Activated T-helper 1 cell treated with anti-CD3 and anti-CD28 coated beads, Interleukin-2, amount 50 U/mL, for 16 hours (primary cell): ENCODE measurements around the gene SHISAL1.
"Not testable (repeated sequence)": the region's sequence is repeated elsewhere in the genome, so short reads cannot be mapped to it uniquely, and the experiment has no call there.

Experiments used
- DNase-seq, 2 donors: peaks; one replicate each; pipeline ENCODE4 v3.0.0-alpha.2; 2020; ENCODE audit warnings: low read depth in 1 of 2, low spot score in 1 of 2

SHISAL1 gene

GRCh38 chr22:44304354-44304753 lies 8.4 kb downstream of the SHISAL1 start:
- DNase-seq, result no peak

- DNase-seq, result not testable (repeated sequence)
Measured at GRCh38 chr22:44302363-44302762, 10.4 kb downstream of the SHISAL1 start.

GRCh38 chr22:44301039-44301438 lies 11.7 kb downstream of the SHISAL1 start:
- DNase-seq, result no peak

- no peak for DNase-seq
Measured at GRCh38 chr22:44299124-44299523, 13.6 kb downstream of the SHISAL1 start.

- no peak for DNase-seq
Measured at GRCh38 chr22:44298406-44299091, 14.2 kb downstream of the SHISAL1 start.

GRCh38 chr22:44297470-44298061 lies 15.2 kb downstream of the SHISAL1 start:
- no peak for DNase-seq

GRCh38 chr22:44295406-44295805 lies 17.3 kb downstream of the SHISAL1 start:
- no peak for DNase-seq

GRCh38 chr22:44293876-44294275 lies 18.9 kb downstream of the SHISAL1 start:
- DNase-seq, result no peak

- no peak for DNase-seq
Measured at GRCh38 chr22:44293034-44293433, 19.7 kb downstream of the SHISAL1 start.

GRCh38 chr22:44292521-44292920 lies 20.2 kb downstream of the SHISAL1 start:
- DNase-seq, result no peak

- DNase-seq, result no peak
Measured at GRCh38 chr22:44291674-44292360, 20.9 kb downstream of the SHISAL1 start.

GRCh38 chr22:44291265-44291664 lies 21.5 kb downstream of the SHISAL1 start:
- no peak for DNase-seq

GRCh38 chr22:44289414-44290171 lies 23.2 kb downstream of the SHISAL1 start:
- DNase-seq, result no peak

- DNase-seq, result no peak
Measured at GRCh38 chr22:44288913-44289312, 23.8 kb downstream of the SHISAL1 start.

- no peak for DNase-seq
Measured at GRCh38 chr22:44287741-44288140, 25.0 kb downstream of the SHISAL1 start.

GRCh38 chr22:44287121-44287693 lies 25.5 kb downstream of the SHISAL1 start:
- no peak for DNase-seq

GRCh38 chr22:44286646-44287045 lies 26.1 kb downstream of the SHISAL1 start:
- DNase-seq, result no peak

GRCh38 chr22:44284711-44285110 lies 28.0 kb downstream of the SHISAL1 start:
- DNase-seq, result no peak

- no peak for DNase-seq
Measured at GRCh38 chr22:44281768-44282637, 30.7 kb downstream of the SHISAL1 start.

- no peak for DNase-seq
Measured at GRCh38 chr22:44280665-44281188, 32.0 kb downstream of the SHISAL1 start.
